NT2/D1 (cell line): ENCODE measurements around the gene ABCA7.

ENCODE experiments used
- SUZ12 ChIP-seq: IDR thresholded peaks from 2 replicates; pipeline ENCODE4 v1.6.1; 2011; ENCODE audit not compliant: insufficient read length, insufficient read depth; ENCODE audit errors: extremely low read depth
- YY1 ChIP-seq: IDR thresholded peaks from 2 replicates; pipeline ENCODE4 v1.6.1; 2011; ENCODE audit not compliant: insufficient read length, insufficient read depth
- ZNF274 ChIP-seq: IDR thresholded peaks from 2 replicates; pipeline ENCODE4 v1.6.1; 2011; ENCODE audit warnings: mild to moderate bottlenecking, low read depth, low read length

GRCh38 chr19:1009041-1009980, 30.6 kb upstream of the ABCA7 start:
- TF ChIP-seq ZNF274: no peak
- no peak for TF ChIP-seq YY1
- no peak for TF ChIP-seq SUZ12
